ENCODE data around the gene MICAL3. TPM values are rescaled to one million over a fixed set of nuclear protein-coding genes. Genes with fewer than 3 reads are reported as not detected.
A peak's percentile ranks its signal among the peaks of the same experiment; 100 is the strongest.

The MICAL3 gene
- total RNA-seq, 4 donors from 2014 or later, result 6.0 to 9.8 (median 8.1) TPM

GRCh38 chr22:17957204-17957603 lies 67.2 kb downstream of the MICAL3 start:
- Histone ChIP-seq H3K27me3 (no peaks in the 10 kb centered on the region), H3K36me3 (no peaks in the 10 kb centered on the region), H3K9me3 (no peaks in the 10 kb centered on the region), H3K27ac (no peak overlapping the region), H3K4me1 (peaks cover 0 to 20% of the 10 kb centered on the region in 2 donors), H3K4me3 (no peak overlapping the region)
- DNase-seq (no peak), ATAC-seq (no peak)
- TF ChIP-seq POLR2A (IDR thresholded peaks at IDR 0.05), result no peak
- TF ChIP-seq CTCF (IDR thresholded peaks at IDR 0.05 in 4 of 5, conservative IDR thresholded peaks at IDR 0.05 in 1 of 5), result no peak
- intact Hi-C loops (cut with DNase I; ENCODE audit: low total_unique reads), result no loop called here
- in situ Hi-C loops (cut with MboI; ENCODE audit: low sequenced_read_pairs in 4 of 4), result no loop called here

- no peaks in the 10 kb centered on the region for H3K27me3 ChIP-seq
- DNase-seq (no peak), ATAC-seq (no peak)
- H3K4me3 ChIP-seq, result no peak overlapping the region
- no peaks in the 10 kb centered on the region for H3K36me3 ChIP-seq
- H3K4me1 ChIP-seq, result peaks cover 0 to 23% of the 10 kb centered on the region in 2 donors
- intact Hi-C loops (cut with DNase I; ENCODE audit: low total_unique reads) (no loop called here), in situ Hi-C loops (cut with MboI; ENCODE audit: low sequenced_read_pairs in 4 of 4) (no loop called here)
- H3K27ac ChIP-seq, result no peak overlapping the region
- no peak for TF ChIP-seq POLR2A (IDR thresholded peaks at IDR 0.05)
- no peak for TF ChIP-seq CTCF (IDR thresholded peaks at IDR 0.05 in 4 of 5, conservative IDR thresholded peaks at IDR 0.05 in 1 of 5)
- no peaks in the 10 kb centered on the region for H3K9me3 ChIP-seq
Observed at GRCh38 chr22:17956630-17957029, 67.7 kb downstream of the MICAL3 start.

GRCh38 chr22:17955590-17956379 lies 68.6 kb downstream of the MICAL3 start:
- no peaks in the 10 kb centered on the region for H3K9me3 ChIP-seq

GRCh38 chr22:17954860-17955587 lies 69.3 kb downstream of the MICAL3 start:
- Histone ChIP-seq H3K27me3 (no peaks in the 10 kb centered on the region), H3K27ac (peak overlapping the region in 1 of 4 donors; percentile 2), H3K4me3 (no peak overlapping the region), H3K4me1 (peaks cover 15 to 38% of the 10 kb centered on the region in 2 donors), H3K9me3 (no peaks in the 10 kb centered on the region), H3K36me3 (no peaks in the 10 kb centered on the region)
- TF ChIP-seq POLR2A (IDR thresholded peaks at IDR 0.05) (no peak), CTCF (IDR thresholded peaks at IDR 0.05 in 4 of 5, conservative IDR thresholded peaks at IDR 0.05 in 1 of 5) (no peak)
- ATAC-seq (no peak), DNase-seq (no peak)
- in situ Hi-C loops (cut with MboI; ENCODE audit: low sequenced_read_pairs in 4 of 4) (no loop called here), intact Hi-C loops (cut with DNase I; ENCODE audit: low total_unique reads) (no loop called here)

More at GRCh38 chr22:17955590-17956379, 68.6 kb downstream of the MICAL3 start:
- Histone ChIP-seq H3K4me3 (no peak overlapping the region), H3K27me3 (no peaks in the 10 kb centered on the region), H3K4me1 (peaks cover 7 to 31% of the 10 kb centered on the region in 2 donors), H3K36me3 (no peaks in the 10 kb centered on the region), H3K27ac (no peak overlapping the region)
- TF ChIP-seq POLR2A (IDR thresholded peaks at IDR 0.05), result no peak
- TF ChIP-seq CTCF (IDR thresholded peaks at IDR 0.05 in 4 of 5, conservative IDR thresholded peaks at IDR 0.05 in 1 of 5), result no peak
- intact Hi-C loops (cut with DNase I; ENCODE audit: low total_unique reads) (no loop called here), in situ Hi-C loops (cut with MboI; ENCODE audit: low sequenced_read_pairs in 4 of 4) (no loop called here)
- no peak for ATAC-seq
- DNase-seq, result no peak
